K562 (cell line): ENCODE results near the gene TAS2R20. TPM values are rescaled to one million over a fixed set of nuclear protein-coding genes. Genes with fewer than 3 reads are reported as not detected.
A peak's percentile ranks its signal among the peaks of the same experiment; 100 is the strongest.

Experiments
- ATAC-seq: fragments of 200-7000 bp; cut with Tn5 transposase; 3 replicates; pipeline ENCODE4 v1.9.1; 2020; ENCODE audit warnings: moderate library complexity
- BruUV-seq: library from RNA; stranded (reverse); fragments of 400-500 nt; replicated peaks from 2 replicates; lab custom pipeline; 2021; lab: Mats Ljungman, UMichigan
- CTCF ChIA-PET: fragments of 300-600 bp; formaldehyde crosslinking; extraction: SDS; loops from one replicate; lab custom pipeline; 2021; ENCODE audit warnings: low intra/inter-chr PET ratio; lab: Yijun Ruan, JAX
- POLR2A ChIA-PET: fragments of 300-600, 350-650 bp; sonication (Branson Sonifier 250); formaldehyde crosslinking; extraction: SDS; loops from one replicate; lab custom pipeline; 2021; ENCODE audit warnings: antibody characterized with exemption, inconsistent platforms; lab: Yijun Ruan, JAX
- DNase-seq, 4 experiments: peaks; one replicate each; pipeline versions ENCODE4 v3.0.0 to v3.0.0-alpha.2; 2011 to 2018; ENCODE audit warnings: low spot score in 3 of 4, mixed read lengths in 3 of 4; ENCODE audit errors: extremely low read depth in 1 of 4
- FAIRE-seq: peaks from 2 replicates; lab custom pipeline; 2011; peaks lifted over from hg19 to GRCh38; lab: Jason Lieb, UNC
- H2AFZ ChIP-seq: 2 replicates; pipeline ENCODE4 v1.6.0; 2011; ENCODE audit warnings: low read depth, low read length, control low read depth, inconsistent platforms
- H3K27ac ChIP-seq: fragments of 200-600 bp; 3 replicates; pipeline ENCODE4 v1.8.0; 2011; ENCODE audit warnings: low read depth, mild to moderate bottlenecking, control low read depth, inconsistent platforms, low read length, moderate library complexity, mixed read lengths; ENCODE audit errors: extremely low read depth
- H3K27me3 ChIP-seq, 2 experiments: fragments of 300-600 bp in 1 of 2; 2 replicates in 1 of 2; 3 replicates in 1 of 2; pipeline versions ENCODE4 v1.6.0 to v1.8.0; 2011; ENCODE audit warnings: inconsistent platforms in 2 of 2, low read length in 2 of 2, mild to moderate bottlenecking in 1 of 2, mixed read lengths in 1 of 2, moderate library complexity in 1 of 2; ENCODE audit not compliant: control insufficient read depth in 2 of 2, insufficient read depth in 2 of 2
- H3K36me3 ChIP-seq: fragments of 300-600 bp; 3 replicates; pipeline ENCODE4 v1.8.0; 2011; ENCODE audit warnings: mild to moderate bottlenecking, low read length, inconsistent platforms; ENCODE audit not compliant: control insufficient read depth, insufficient read depth
- H3K4me1 ChIP-seq, 2 experiments: fragments of 200-600 bp in 1 of 2; replicated peaks in 1 of 2; 2 replicates in 1 of 2; 3 replicates in 1 of 2; pipeline versions ENCODE4 v1.5.1 to v1.8.0; 2011; ENCODE audit warnings: inconsistent platforms in 2 of 2, low read length in 2 of 2, mild to moderate bottlenecking in 1 of 2, mixed read lengths in 1 of 2, moderate library complexity in 1 of 2; ENCODE audit not compliant: control insufficient read depth in 2 of 2, insufficient read depth in 2 of 2
- H3K4me2 ChIP-seq: 2 replicates; pipeline ENCODE4 v1.6.1; 2011; ENCODE audit warnings: low read length, control low read depth, inconsistent platforms, mixed read lengths; ENCODE audit not compliant: insufficient read depth
- H3K4me3 ChIP-seq: fragments of 200-600 bp; sonication (generic), shearing (Covaris generic); 2 replicates; pipeline ENCODE4 v1.5.1; 2016; ENCODE audit warnings: control low read depth, inconsistent platforms
- H3K79me2 ChIP-seq: fragments of 200-600 bp; 3 replicates; pipeline ENCODE4 v1.8.0; 2011; ENCODE audit warnings: low read length, inconsistent platforms; ENCODE audit not compliant: control insufficient read depth, insufficient read depth
- H3K9ac ChIP-seq, 2 experiments: 2 replicates each; pipeline versions ENCODE4 v1.6.0 to v1.6.1; 2011; ENCODE audit warnings: low read depth in 2 of 2, low read length in 2 of 2, control low read depth in 1 of 2, inconsistent platforms in 1 of 2, mild to moderate bottlenecking in 1 of 2, mixed read lengths in 1 of 2; ENCODE audit not compliant: insufficient read depth in 1 of 2
- H3K9me1 ChIP-seq: one replicate; pipeline ENCODE4 v1.6.0; 2011; ENCODE audit warnings: inconsistent platforms, mild to moderate bottlenecking, low read length, moderate library complexity; ENCODE audit not compliant: control insufficient read depth, insufficient read depth
- H3K9me3 ChIP-seq: replicated peaks from 2 replicates; pipeline ENCODE4 v1.5.1; 2011; ENCODE audit warnings: low read depth, low read length, inconsistent platforms; ENCODE audit not compliant: control insufficient read depth, insufficient read depth
- H4K20me1 ChIP-seq: replicated peaks from 2 replicates; pipeline ENCODE4 v1.6.1; 2011; ENCODE audit warnings: low read length, inconsistent platforms, mixed read lengths; ENCODE audit not compliant: control insufficient read depth, insufficient read depth
- CTCF ChIP-seq, 3 experiments: IDR thresholded peaks in 2 of 3; conservative IDR thresholded peaks in 1 of 3; 2 replicates each; pipeline ENCODE4 v1.5.1; 2011 to 2012; ENCODE audit warnings: low read length in 3 of 3, mild to moderate bottlenecking in 3 of 3, control low read depth in 2 of 3, improper control_type of control experiment in 1 of 3, inconsistent platforms in 1 of 3, low read depth in 1 of 3, mixed read lengths in 1 of 3, moderate library complexity in 1 of 3; ENCODE audit not compliant: insufficient read depth in 2 of 3
- EP300 ChIP-seq: IDR thresholded peaks from 2 replicates; pipeline ENCODE4 v1.6.1; 2012; ENCODE audit warnings: low read length, improper control_type of control experiment
- HEY1 ChIP-seq: fragments of 250-450 bp; sonication (Bioruptor Pico); IDR thresholded peaks from 2 replicates; pipeline ENCODE4 v1.5.0; 2020; ENCODE audit warnings: mild to moderate bottlenecking, moderate library complexity, borderline replicate concordance
- KLF6 ChIP-seq: fragments of 250-450 bp; sonication (Bioruptor Pico); IDR thresholded peaks from 2 replicates; pipeline ENCODE4 v1.4.0; 2020; ENCODE audit warnings: mild to moderate bottlenecking, moderate library complexity, borderline replicate concordance
- MITF ChIP-seq: IDR thresholded peaks from 2 replicates; pipeline ENCODE4 v1.6.1; 2014; ENCODE audit warnings: antibody characterized with exemption
- MXD1 ChIP-seq: fragments of 250-450 bp; sonication (Bioruptor Pico); IDR thresholded peaks from 2 replicates; pipeline ENCODE4 v1.8.0; 2021; ENCODE audit warnings: borderline replicate concordance, mild to moderate bottlenecking, moderate library complexity; ENCODE audit not compliant: poor library complexity, severe bottlenecking
- POLR3G ChIP-seq: IDR thresholded peaks from 2 replicates; pipeline ENCODE4 v1.6.1; 2011; ENCODE audit not compliant: insufficient read length, insufficient replicate concordance; ENCODE audit errors: extremely low read depth
- STAT5A ChIP-seq: IDR thresholded peaks from 2 replicates; pipeline ENCODE4 v1.6.1; 2012; ENCODE audit warnings: low read length, inconsistent platforms, borderline replicate concordance
- TFAP4 ChIP-seq: sonication (generic); formaldehyde crosslinking; IDR thresholded peaks from 2 replicates; pipeline ENCODE4 v1.8.0; 2022; ENCODE audit warnings: missing genetic modification reagents, mild to moderate bottlenecking, moderate library complexity, borderline replicate concordance
- XRCC5 ChIP-seq: fragments of 200-400 bp; formaldehyde crosslinking; IDR thresholded peaks from 2 replicates; pipeline ENCODE4 v1.6.1; 2017; ENCODE audit warnings: low read depth, mild to moderate bottlenecking, low read length
- ZNF3 ChIP-seq: fragments of 250-450 bp; sonication (Bioruptor Pico); IDR thresholded peaks from 2 replicates; pipeline ENCODE4 v1.5.0; 2021; ENCODE audit warnings: mild to moderate bottlenecking, moderate library complexity
- WGBS: fragments of 100-300 bp; shearing (Covaris generic); methylation state at CpG from one replicate; pipeline ENCODE4 v1.1.6; 2016; ENCODE audit warnings: low coverage, mixed read lengths; ENCODE audit not compliant: insufficient coverage; ENCODE audit errors: missing lambda C conversion rate; 5-methylcytosine and 5-hydroxymethylcytosine counted together
- in situ Hi-C: fragments of 300-500 bp; cut with MboI; formaldehyde crosslinking; loops from 4 replicates; pipeline ENCODE4 v1.15.0; 2018; ENCODE audit warnings: inconsistent platforms, mixed read lengths
- intact Hi-C: fragments of 100-400 bp; cut with micrococcal nuclease; formaldehyde crosslinking; loops from 2 replicates; pipeline ENCODE4 v1.14.2; 2022
- polyA plus RNA-seq, 8 experiments: library from polyadenylated mRNA; depleted of rRNA in 4 of 8; stranded (reverse) in 5 of 8; unstranded in 3 of 8; fragments of >200 nt; fragmentation: Nextera tagmentation in 2 of 8; fragmentation: Illumina TruSeq in 1 of 8; extraction: Ambion mirVana in 2 of 8; extraction: Trizol in 1 of 8; gene quantifications; 2 replicates each; pipeline versions ENCODE4 v1.2.1 to v1.2.3, GENCODE V29; 2011 to 2014; ENCODE audit warnings: inconsistent platforms in 1 of 8, missing spikeins in 1 of 8
- total RNA-seq, 7 experiments: library from RNA; depleted of rRNA in 6 of 7; stranded (reverse); fragments of >200 nt in 6 of 7; fragmentation: Illumina TruSeq in 2 of 7; extraction: Trizol in 2 of 7; gene quantifications; 2 replicates each; pipeline versions ENCODE4 v1.2.1 to v1.2.3, GENCODE V29; 2011 to 2021; ENCODE audit warnings: low replicate concordance in 1 of 7

Gene TAS2R20
- total and polyA plus RNA-seq, 9 of the 15 experiments (the other 6 are each of a cell fraction or from before 2014, with no cell fraction given) = 0.07 to 2.3 (median 0.77) TPM

- no peak overlapping the region for H3K4me2 ChIP-seq
- FAIRE-seq = no peak
- no peak overlapping the region for H3K9ac ChIP-seq
- peak in 1 of 4 experiments; percentile 8 for DNase-seq
- H3K36me3 ChIP-seq = no peaks in the 10 kb centered on the region
- peak; percentile 49; the same call in 1 of the 3 replicates for ATAC-seq
- no peaks in the 10 kb centered on the region for H3K9me3 ChIP-seq
- H3K4me1 ChIP-seq = no peaks in the 10 kb centered on the region
- H3K27ac ChIP-seq = no peak overlapping the region
- H3K27me3 ChIP-seq = no peaks in the 10 kb centered on the region
- in situ Hi-C loops = no loop called here
- no peaks in the 10 kb centered on the region for H3K9me1 ChIP-seq
- intact Hi-C loops = no loop called here
- ChIA-PET POLR2A (no interaction called here), CTCF (no interaction called here)
- no peak overlapping the region for H2AFZ ChIP-seq
- TF ChIP-seq CTCF (IDR thresholded peaks at IDR 0.05 in 2 of 3, conservative IDR thresholded peaks at IDR 0.05 in 1 of 3; ENCODE audit: insufficient read depth in 2 of 3, low read depth in 1 of 3, low read length in 3 of 3) (0 out of 6 replicates have a peak, but pooled peaks of 1 of the 3 experiments have one; percentile 6), EP300 (no peak)
- 83% methylated on average over 6 of the region's 6 CpGs for WGBS
- H4K20me1 ChIP-seq = no peaks in the 10 kb centered on the region
- H3K79me2 ChIP-seq = no peaks in the 10 kb centered on the region
- no TSS peak for BruUV-seq
- no peak overlapping the region for H3K4me3 ChIP-seq
Measured at GRCh38 chr12:11026118-11026517, 28.0 kb upstream of the TAS2R20 start.

GRCh38 chr12:11023387-11023786, 25.3 kb upstream of the TAS2R20 start:
- no TSS peak for BruUV-seq
- in situ Hi-C loops (no loop called here), intact Hi-C loops (no loop called here)
- Histone ChIP-seq H3K36me3 (no peaks in the 10 kb centered on the region), H4K20me1 (no peaks in the 10 kb centered on the region), H3K4me2 (no peak overlapping the region), H3K27ac (no peak overlapping the region), H3K9me1 (no peaks in the 10 kb centered on the region), H3K9ac (no peak overlapping the region), H3K4me1 (no peaks in the 10 kb centered on the region), H2AFZ (no peak overlapping the region), H3K4me3 (no peak overlapping the region), H3K9me3 (no peaks in the 10 kb centered on the region), H3K27me3 (no peaks in the 10 kb centered on the region), H3K79me2 (no peaks in the 10 kb centered on the region)
- FAIRE-seq = no peak
- POLR2A ChIA-PET = no interaction called here
- WGBS = 58% methylated on average over 2 of the region's 2 CpGs
- CTCF ChIA-PET = no interaction called here
- TF ChIP-seq XRCC5 (no peak), KLF6 (CRISPR knock-in tag) (no peak), MITF (no peak), ZNF3 (no peak), POLR3G (no peak), HEY1 (CRISPR knock-in tag) (no peak), STAT5A (no peak), TFAP4 (CRISPR knock-in tag) (no peak), MXD1 (CRISPR knock-in tag) (no peak)
- no peak for ATAC-seq
- DNase-seq = no peak
